NT2/D1 (cell line): ENCODE measurements around the gene MATCAP1.

Experiments
- DNase-seq: peaks from one replicate; pipeline ENCODE4 v3.0.0-alpha.2; 2011; ENCODE audit warnings: low read depth, low spot score
- H3K27me3 ChIP-seq: 2 replicates; pipeline ENCODE4 v1.6.0; 2011; ENCODE audit warnings: mild to moderate bottlenecking; ENCODE audit not compliant: insufficient read length, insufficient read depth
- H3K36me3 ChIP-seq: 2 replicates; pipeline ENCODE4 v1.6.1; 2011; ENCODE audit warnings: mild to moderate bottlenecking, low read length, mixed read lengths; ENCODE audit not compliant: insufficient read depth, insufficient read length
- H3K4me1 ChIP-seq: 2 replicates; pipeline ENCODE4 v1.5.1; 2011; ENCODE audit not compliant: insufficient read depth, insufficient read length
- H3K4me3 ChIP-seq: 2 replicates; pipeline ENCODE4 v1.5.1; 2011; ENCODE audit warnings: low read depth; ENCODE audit not compliant: insufficient read length
- H3K9ac ChIP-seq: 2 replicates; pipeline ENCODE4 v1.6.0; 2011; ENCODE audit warnings: low read depth; ENCODE audit not compliant: insufficient read length
- H3K9me3 ChIP-seq: 2 replicates; pipeline ENCODE4 v1.5.1; 2011; ENCODE audit warnings: mild to moderate bottlenecking, low read length; ENCODE audit not compliant: insufficient read depth
- SUZ12 ChIP-seq: IDR thresholded peaks from 2 replicates; pipeline ENCODE4 v1.6.1; 2011; ENCODE audit not compliant: insufficient read length, insufficient read depth; ENCODE audit errors: extremely low read depth
- YY1 ChIP-seq: IDR thresholded peaks from 2 replicates; pipeline ENCODE4 v1.6.1; 2011; ENCODE audit not compliant: insufficient read length, insufficient read depth
- ZNF274 ChIP-seq: IDR thresholded peaks from 2 replicates; pipeline ENCODE4 v1.6.1; 2011; ENCODE audit warnings: mild to moderate bottlenecking, low read depth, low read length

The MATCAP1 gene

GRCh38 chr16:67162506-67163163, 21.1 kb downstream of the MATCAP1 start:
- H3K9me3 ChIP-seq: no peaks in the 10 kb centered on the region
- no peak for DNase-seq
- peak overlapping the region; percentile 47 for H3K4me3 ChIP-seq
- TF ChIP-seq ZNF274 (no peak), SUZ12 (no peak), YY1 (no peak)
- H3K36me3 ChIP-seq: no peaks in the 10 kb centered on the region
- peaks cover 98% of the 10 kb centered on the region for H3K27me3 ChIP-seq
- peaks cover 14% of the 10 kb centered on the region for H3K4me1 ChIP-seq
- peak overlapping the region; percentile 29 for H3K9ac ChIP-seq

- Histone ChIP-seq H3K4me1 (peaks cover 14% of the 10 kb centered on the region), H3K4me3 (no peak overlapping the region), H3K9ac (no peak overlapping the region), H3K27me3 (peaks cover 98% of the 10 kb centered on the region), H3K9me3 (no peaks in the 10 kb centered on the region), H3K36me3 (no peaks in the 10 kb centered on the region)
- DNase-seq: no peak
- no peak for TF ChIP-seq YY1
- no peak for TF ChIP-seq SUZ12
These were observed 22.1 kb downstream of the MATCAP1 start for GRCh38 chr16:67161595-67162058.

- TF ChIP-seq YY1 (no peak), ZNF274 (no peak), SUZ12 (no peak)
- H3K9ac ChIP-seq: peak overlapping the region; percentile 65
- H3K4me1 ChIP-seq: peaks cover 14% of the 10 kb centered on the region
- no peaks in the 10 kb centered on the region for H3K9me3 ChIP-seq
- no peaks in the 10 kb centered on the region for H3K36me3 ChIP-seq
- DNase-seq: no peak
- H3K4me3 ChIP-seq: peak overlapping the region; percentile 57
- peaks cover 99% of the 10 kb centered on the region for H3K27me3 ChIP-seq
These were observed 24.8 kb downstream of the MATCAP1 start for GRCh38 chr16:67158637-67159600.

- no peak overlapping the region for H3K4me3 ChIP-seq
- H3K9me3 ChIP-seq: no peaks in the 10 kb centered on the region
- H3K4me1 ChIP-seq: peaks cover 7% of the 10 kb centered on the region
- no peaks in the 10 kb centered on the region for H3K36me3 ChIP-seq
- H3K27me3 ChIP-seq: peaks cover 98% of the 10 kb centered on the region
- DNase-seq: no peak
- no peak for TF ChIP-seq ZNF274
- TF ChIP-seq YY1: no peak
- TF ChIP-seq SUZ12: no peak
- H3K9ac ChIP-seq: no peak overlapping the region
These were observed 25.7 kb downstream of the MATCAP1 start for GRCh38 chr16:67157892-67158635.

GRCh38 chr16:67157106-67157748, 26.5 kb downstream of the MATCAP1 start:
- H3K9ac ChIP-seq: no peak overlapping the region
- H3K27me3 ChIP-seq: peaks cover 95% of the 10 kb centered on the region
- DNase-seq: no peak
- no peak for TF ChIP-seq ZNF274
- no peak for TF ChIP-seq SUZ12
- H3K9me3 ChIP-seq: no peaks in the 10 kb centered on the region
- H3K4me3 ChIP-seq: no peak overlapping the region
- H3K36me3 ChIP-seq: no peaks in the 10 kb centered on the region
- peaks cover 5% of the 10 kb centered on the region for H3K4me1 ChIP-seq

- Histone ChIP-seq H3K9ac (peak overlapping the region; percentile 57), H3K27me3 (peaks cover 90% of the 10 kb centered on the region), H3K4me3 (no peak overlapping the region), H3K9me3 (no peaks in the 10 kb centered on the region), H3K4me1 (peaks cover 10% of the 10 kb centered on the region), H3K36me3 (no peaks in the 10 kb centered on the region)
- DNase-seq: no peak
- no peak for TF ChIP-seq ZNF274
- no peak for TF ChIP-seq SUZ12
- TF ChIP-seq YY1: no peak
These were observed 27.5 kb downstream of the MATCAP1 start for GRCh38 chr16:67156143-67156844.
